Measurements from ENCODE around the gene C1QTNF5.

DNA sequence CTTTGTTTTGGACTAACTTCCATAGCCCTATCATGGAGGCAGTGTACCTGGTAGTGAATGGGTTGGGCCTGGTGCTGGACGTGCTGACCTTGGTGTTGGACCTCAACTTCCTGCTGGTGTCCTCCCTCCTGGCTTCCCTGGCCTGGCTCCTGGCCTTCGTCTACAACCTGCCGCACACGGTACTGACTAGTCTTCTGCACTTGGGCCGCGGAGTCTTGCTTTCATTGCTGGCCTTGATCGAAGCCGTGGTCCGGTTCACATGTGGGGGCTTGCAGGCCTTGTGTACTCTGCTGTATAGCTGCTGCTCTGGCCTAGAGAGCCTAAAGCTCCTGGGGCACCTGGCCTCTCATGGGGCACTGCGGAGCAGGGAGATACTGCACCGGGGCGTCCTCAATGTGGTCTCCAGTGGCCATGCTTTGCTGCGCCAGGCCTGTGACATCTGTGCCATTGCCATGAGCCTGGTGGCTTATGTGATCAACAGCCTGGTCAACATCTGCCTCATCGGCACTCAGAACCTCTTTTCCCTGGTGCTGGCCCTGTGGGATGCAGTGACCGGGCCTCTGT lies 5.5 kb downstream of the C1QTNF5 start:
- no peak for TF ChIP-seq POLR2AphosphoS5 (IDR thresholded peaks at IDR 0.05; ENCODE audit: low read depth, low read length)
- TF ChIP-seq POLR2A (IDR thresholded peaks at IDR 0.05; ENCODE audit: low read depth, low read length) = no peak
- no peak for TF ChIP-seq TAF1 (IDR thresholded peaks at IDR 0.05; ENCODE audit: borderline replicate concordance, low read depth, low read length)
